Measurements from ENCODE around the gene SLC17A2.

DNA sequence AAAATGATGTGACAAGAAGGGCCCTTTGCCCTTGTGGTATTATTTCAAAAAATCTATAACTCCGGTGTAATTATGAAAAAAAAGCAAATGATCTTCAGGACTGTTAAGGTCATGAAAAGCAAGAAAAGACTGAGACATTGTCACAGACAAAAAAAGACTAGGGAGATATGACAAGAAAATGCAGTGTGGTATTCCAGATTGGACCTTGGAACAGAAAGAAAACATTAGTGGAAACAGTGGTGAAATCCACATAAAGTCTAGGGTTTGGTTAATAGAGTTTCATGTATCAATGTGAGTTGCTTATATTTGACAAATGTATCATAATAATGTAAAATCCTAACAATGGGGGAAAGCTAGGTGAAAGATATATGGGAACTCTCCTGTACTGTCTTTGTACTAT, 29.6 kb downstream of the SLC17A2 start:
- no peak for TF ChIP-seq CTCF (IDR thresholded peaks at IDR 0.05)
- TF ChIP-seq POLR2AphosphoS5 (IDR thresholded peaks at IDR 0.05), result no peak
- TF ChIP-seq POLR2A (IDR thresholded peaks at IDR 0.05), result no peak

Data from gastroesophageal sphincter (tissue), 3 donors.